ENCODE results near the gene TMEM220.

Gene TMEM220

GRCh38 chr17:10718547-10718946, 11.3 kb downstream of the TMEM220 start:
- FAIRE-seq (no peak), DNase-seq (ENCODE audit: insufficient read length, low spot score) (no peak)
- no peak for TF ChIP-seq CTCF (IDR thresholded peaks at IDR 0.05; ENCODE audit: insufficient read depth, missing control alignments)

GRCh38 chr17:10716218-10716617, 13.6 kb downstream of the TMEM220 start:
- DNase-seq (ENCODE audit: insufficient read length, low spot score) (no peak), FAIRE-seq (no peak)
- TF ChIP-seq CTCF (IDR thresholded peaks at IDR 0.05; ENCODE audit: insufficient read depth, missing control alignments): no peak

GRCh38 chr17:10713318-10713717, 16.5 kb downstream of the TMEM220 start:
- DNase-seq (ENCODE audit: insufficient read length, low spot score): no peak
- TF ChIP-seq CTCF (IDR thresholded peaks at IDR 0.05; ENCODE audit: insufficient read depth, missing control alignments): no peak
- no peak for FAIRE-seq

GRCh38 chr17:10705727-10706126, 24.1 kb downstream of the TMEM220 start:
- no peak for FAIRE-seq
- DNase-seq (ENCODE audit: insufficient read length, low spot score): no peak
- no peak for TF ChIP-seq CTCF (IDR thresholded peaks at IDR 0.05; ENCODE audit: insufficient read depth, missing control alignments)

- FAIRE-seq: no peak
- no peak for DNase-seq (ENCODE audit: insufficient read length, low spot score)
- no peak for TF ChIP-seq CTCF (IDR thresholded peaks at IDR 0.05; ENCODE audit: insufficient read depth, missing control alignments)
Observed at GRCh38 chr17:10702574-10702973, 27.2 kb downstream of the TMEM220 start.

GRCh38 chr17:10699856-10700255, 30.0 kb downstream of the TMEM220 start:
- no peak for TF ChIP-seq CTCF (IDR thresholded peaks at IDR 0.05; ENCODE audit: insufficient read depth, missing control alignments)
- DNase-seq (ENCODE audit: insufficient read length, low spot score): no peak
- FAIRE-seq: no peak

GRCh38 chr17:10698096-10698818, 31.6 kb downstream of the TMEM220 start:
- TF ChIP-seq CTCF (IDR thresholded peaks at IDR 0.05; ENCODE audit: insufficient read depth, missing control alignments): no peak
- FAIRE-seq (no peak), DNase-seq (ENCODE audit: insufficient read length, low spot score) (no peak)
